HL-60/S4 treated with retinoic acid at 250 ng/mL for 4 days and 3 days (cell line): ENCODE data around the gene COL21A1.
"Not testable (repeated sequence)": the region's sequence is repeated elsewhere in the genome, so short reads cannot be mapped to it uniquely, and the experiment has no call there.

ENCODE experiments used
- in situ Hi-C: fragments of 300-500 bp; cut with MboI; formaldehyde crosslinking; loops from 2 replicates; pipeline ENCODE4 v1.7.0; 2022; ENCODE audit warnings: low sequenced_read_pairs

The COL21A1 gene

GRCh38 chr6:56024931-56025330 is 222.4 kb downstream of the COL21A1 start:
- in situ Hi-C loops = no loop called here

- in situ Hi-C loops = no loop called here
These were observed 223.6 kb downstream of the COL21A1 start for GRCh38 chr6:56023829-56024228.

GRCh38 chr6:56022678-56023077 is 224.7 kb downstream of the COL21A1 start:
- in situ Hi-C loops = no loop called here

GRCh38 chr6:56021943-56022342 is 225.4 kb downstream of the COL21A1 start:
- in situ Hi-C loops = no loop called here

- in situ Hi-C loops = no loop called here
These were observed 227.4 kb downstream of the COL21A1 start for GRCh38 chr6:56019973-56020372.

GRCh38 chr6:56017198-56017597 is 230.2 kb downstream of the COL21A1 start:
- in situ Hi-C loops = no loop called here

- in situ Hi-C loops = not testable (repeated sequence)
These were observed 233.3 kb downstream of the COL21A1 start for GRCh38 chr6:56014039-56014438.

- in situ Hi-C loops = no loop called here
These were observed 237.7 kb downstream of the COL21A1 start for GRCh38 chr6:56009636-56010035.
